HUES48 (cell line): ENCODE data around the gene SERINC2.

Source experiments
- H3K27ac ChIP-seq: one replicate; pipeline ENCODE4 v1.7.0; 2013; ENCODE audit warnings: low read depth, low read length, inconsistent platforms
- H3K27me3 ChIP-seq: 2 replicates; pipeline ENCODE4 v1.6.1; 2013; ENCODE audit warnings: mild to moderate bottlenecking, low read length; ENCODE audit not compliant: control insufficient read depth, insufficient read depth
- H3K36me3 ChIP-seq: 2 replicates; pipeline ENCODE4 v1.6.1; 2013; ENCODE audit warnings: low read length; ENCODE audit not compliant: control insufficient read depth, insufficient read depth
- H3K4me1 ChIP-seq: 2 replicates; pipeline ENCODE4 v1.6.1; 2013; ENCODE audit warnings: mild to moderate bottlenecking, low read length; ENCODE audit not compliant: control insufficient read depth, insufficient read depth
- H3K4me3 ChIP-seq: 2 replicates; pipeline ENCODE4 v1.5.1; 2013; ENCODE audit warnings: mild to moderate bottlenecking, low read depth, low read length
- H3K9ac ChIP-seq: 2 replicates; pipeline ENCODE4 v1.6.1; 2013; ENCODE audit warnings: mild to moderate bottlenecking, low read depth, low read length, moderate library complexity
- H3K9me3 ChIP-seq: 2 replicates; pipeline ENCODE4 v1.6.1; 2013; ENCODE audit warnings: low read length; ENCODE audit not compliant: control insufficient read depth, insufficient read depth

The SERINC2 gene

GRCh38 chr1:31401241-31401640 lies 11.8 kb upstream of the SERINC2 start:
- Histone ChIP-seq H3K36me3 (no peaks in the 10 kb centered on the region), H3K4me3 (no peak overlapping the region), H3K27ac (no peak overlapping the region), H3K9me3 (no peaks in the 10 kb centered on the region), H3K9ac (no peak overlapping the region), H3K4me1 (no peaks in the 10 kb centered on the region), H3K27me3 (no peaks in the 10 kb centered on the region)

- Histone ChIP-seq H3K27ac (no peak overlapping the region), H3K4me3 (no peak overlapping the region), H3K9me3 (no peaks in the 10 kb centered on the region), H3K27me3 (no peaks in the 10 kb centered on the region), H3K4me1 (no peaks in the 10 kb centered on the region), H3K9ac (no peak overlapping the region), H3K36me3 (no peaks in the 10 kb centered on the region)
These were observed 7.3 kb upstream of the SERINC2 start for GRCh38 chr1:31405578-31406245.

- no peak overlapping the region for H3K27ac ChIP-seq
- H3K4me3 ChIP-seq, result no peak overlapping the region
- no peaks in the 10 kb centered on the region for H3K9me3 ChIP-seq
- peaks cover 2% of the 10 kb centered on the region for H3K27me3 ChIP-seq
- H3K9ac ChIP-seq, result no peak overlapping the region
- H3K36me3 ChIP-seq, result no peaks in the 10 kb centered on the region
- H3K4me1 ChIP-seq, result no peaks in the 10 kb centered on the region
These were observed 5.9 kb upstream of the SERINC2 start for GRCh38 chr1:31407029-31407626.

GRCh38 chr1:31408788-31409318 lies 4.2 kb upstream of the SERINC2 start:
- Histone ChIP-seq H3K36me3 (no peaks in the 10 kb centered on the region), H3K27me3 (peaks cover 7% of the 10 kb centered on the region), H3K27ac (no peak overlapping the region), H3K9ac (no peak overlapping the region), H3K4me1 (0 out of 2 replicates have a peak, but pooled peaks cover 4% of the 10 kb centered on the region), H3K4me3 (no peak overlapping the region), H3K9me3 (no peaks in the 10 kb centered on the region)

- H3K27me3 ChIP-seq, result peaks cover 7% of the 10 kb centered on the region
- no peaks in the 10 kb centered on the region for H3K36me3 ChIP-seq
- no peaks in the 10 kb centered on the region for H3K9me3 ChIP-seq
- H3K27ac ChIP-seq, result no peak overlapping the region
- H3K4me1 ChIP-seq, result peaks cover 12% of the 10 kb centered on the region
- no peak overlapping the region for H3K4me3 ChIP-seq
- H3K9ac ChIP-seq, result no peak overlapping the region
These were observed 2.8 kb upstream of the SERINC2 start for GRCh38 chr1:31409946-31410858.

GRCh38 chr1:31410871-31411270 lies 2.1 kb upstream of the SERINC2 start:
- peaks cover 7% of the 10 kb centered on the region for H3K27me3 ChIP-seq
- peaks cover 4% of the 10 kb centered on the region; the same call in 1 of the 2 replicates for H3K36me3 ChIP-seq
- H3K4me1 ChIP-seq, result peaks cover 12% of the 10 kb centered on the region
- H3K9me3 ChIP-seq, result no peaks in the 10 kb centered on the region
- H3K4me3 ChIP-seq, result no peak overlapping the region
- no peak overlapping the region for H3K9ac ChIP-seq
- H3K27ac ChIP-seq, result no peak overlapping the region

- no peak overlapping the region for H3K9ac ChIP-seq
- H3K4me1 ChIP-seq, result peaks cover 12% of the 10 kb centered on the region
- H3K4me3 ChIP-seq, result 0 out of 2 replicates have a peak overlapping the region, but pooled peaks have one; percentile 95
- no peaks in the 10 kb centered on the region for H3K9me3 ChIP-seq
- no peak overlapping the region for H3K27ac ChIP-seq
- peaks cover 9% of the 10 kb centered on the region; the same call in 1 of the 2 replicates for H3K36me3 ChIP-seq
- peaks cover 7% of the 10 kb centered on the region for H3K27me3 ChIP-seq
These were observed 808 bp upstream of the SERINC2 start for GRCh38 chr1:31412205-31412604.

- H3K27me3 ChIP-seq, result peaks cover 7% of the 10 kb centered on the region
- no peak overlapping the region for H3K27ac ChIP-seq
- no peaks in the 10 kb centered on the region for H3K9me3 ChIP-seq
- peaks cover 12% of the 10 kb centered on the region for H3K4me1 ChIP-seq
- peak overlapping the region; percentile 95 for H3K4me3 ChIP-seq
- peaks cover 9% of the 10 kb centered on the region; the same call in 1 of the 2 replicates for H3K36me3 ChIP-seq
- peak overlapping the region; percentile 41; the same call in 1 of the 2 replicates for H3K9ac ChIP-seq
These were observed 490 bp downstream of the SERINC2 start for GRCh38 chr1:31413405-31414001.

GRCh38 chr1:31414980-31415370 lies 2.0 kb downstream of the SERINC2 start:
- Histone ChIP-seq H3K27ac (no peak overlapping the region), H3K27me3 (peaks cover 7% of the 10 kb centered on the region), H3K4me3 (peak overlapping the region; percentile 95; the same call in 1 of the 2 replicates), H3K9ac (no peak overlapping the region), H3K9me3 (no peaks in the 10 kb centered on the region), H3K36me3 (peaks cover 9% of the 10 kb centered on the region; the same call in 1 of the 2 replicates), H3K4me1 (peaks cover 12% of the 10 kb centered on the region)

- H3K36me3 ChIP-seq, result peaks cover 9% of the 10 kb centered on the region; the same call in 1 of the 2 replicates
- H3K4me3 ChIP-seq, result no peak overlapping the region
- peaks cover 7% of the 10 kb centered on the region for H3K27me3 ChIP-seq
- H3K9ac ChIP-seq, result no peak overlapping the region
- H3K4me1 ChIP-seq, result peaks cover 12% of the 10 kb centered on the region
- no peak overlapping the region for H3K27ac ChIP-seq
- H3K9me3 ChIP-seq, result no peaks in the 10 kb centered on the region
These were observed 2.6 kb downstream of the SERINC2 start for GRCh38 chr1:31415658-31416057.
